Caco-2 (cell line): ENCODE results near the gene FHDC1. TPM values are rescaled to one million over a fixed set of nuclear protein-coding genes. Genes with fewer than 3 reads are reported as not detected.

Source experiments
- BruUV-seq: library from RNA; stranded (reverse); fragments of 400-500 nt; replicated peaks from 2 replicates; lab custom pipeline; 2021; lab: Mats Ljungman, UMichigan
- CTCF ChIA-PET: fragments of 300-600 bp; sonication (Branson Sonifier 250); formaldehyde crosslinking; loops from one replicate; lab custom pipeline; 2022; ENCODE audit warnings: antibody characterized with exemption; lab: Charles Lee
- POLR2A ChIA-PET: fragments of 300-600 bp; sonication (Branson Sonifier 250); formaldehyde crosslinking; loops from one replicate; lab custom pipeline; 2022; ENCODE audit warnings: antibody characterized with exemption; lab: Charles Lee
- DNase-seq, 2 experiments: peaks; one replicate each; pipeline versions ENCODE4 v3.0.0 to v3.0.0-alpha.2; 2020 to 2022
- H3K27me3 ChIP-seq: replicated peaks from 2 replicates; pipeline ENCODE4 v1.6.0; 2011; ENCODE audit warnings: low read length; ENCODE audit not compliant: control insufficient read depth, insufficient read depth
- H3K36me3 ChIP-seq: 2 replicates; pipeline ENCODE4 v1.5.1; 2011; ENCODE audit warnings: low read length; ENCODE audit not compliant: control insufficient read depth, insufficient read depth
- H3K4me1 ChIP-seq: fragments of 250-450 bp; sonication (Bioruptor Pico); 2 replicates; pipeline ENCODE4 v1.5.1; 2020; ENCODE audit warnings: mild to moderate bottlenecking
- H3K4me3 ChIP-seq: 2 replicates; pipeline ENCODE4 v1.5.1; 2011; ENCODE audit warnings: low read depth, mild to moderate bottlenecking, control low read depth, low read length
- H3K9me3 ChIP-seq: fragments of 250-450 bp; sonication (Bioruptor Pico); 2 replicates; pipeline ENCODE4 v1.5.1; 2020; ENCODE audit warnings: mild to moderate bottlenecking, moderate library complexity
- H3K27ac Mint-ChIP-seq: one replicate; pipeline ENCODE4 v1.8.0; 2022; ENCODE audit warnings: mixed read lengths; ENCODE audit not compliant: unreplicated experiment
- H3K27me3 Mint-ChIP-seq: one replicate; pipeline ENCODE4 v1.8.0; 2022; ENCODE audit warnings: mixed read lengths; ENCODE audit not compliant: insufficient read depth, unreplicated experiment
- H3K36me3 Mint-ChIP-seq: one replicate; pipeline ENCODE4 v1.8.0; 2022; ENCODE audit warnings: mild to moderate bottlenecking, mixed read lengths; ENCODE audit not compliant: insufficient read depth, unreplicated experiment
- H3K4me1 Mint-ChIP-seq: one replicate; pipeline ENCODE4 v1.8.0; 2022; ENCODE audit warnings: low read depth, mixed read lengths; ENCODE audit not compliant: unreplicated experiment
- H3K4me3 Mint-ChIP-seq: one replicate; pipeline ENCODE4 v1.8.0; 2022; ENCODE audit warnings: mild to moderate bottlenecking, moderate library complexity, mixed read lengths; ENCODE audit not compliant: unreplicated experiment
- H3K9me3 Mint-ChIP-seq: one replicate; pipeline ENCODE4 v1.8.0; 2022; ENCODE audit warnings: mixed read lengths; ENCODE audit not compliant: unreplicated experiment
- CTCF ChIP-seq, 2 experiments: fragments of 200-600 bp in 1 of 2; IDR thresholded peaks; 1 replicate in 1 of 2; 2 replicates in 1 of 2; pipeline versions ENCODE4 v1.5.1 to v1.8.0; 2011 to 2022; ENCODE audit warnings: antibody characterized with exemption in 1 of 2, control low read depth in 1 of 2, inconsistent platforms in 1 of 2, low read depth in 1 of 2, low read length in 1 of 2, mild to moderate bottlenecking in 1 of 2, moderate library complexity in 1 of 2; ENCODE audit not compliant: insufficient read depth in 1 of 2, severe bottlenecking in 1 of 2, unreplicated experiment in 1 of 2
- intact Hi-C: fragments of 100-400 bp; cut with micrococcal nuclease; formaldehyde crosslinking; loops from one replicate; pipeline ENCODE4 v1.10.0; 2022; ENCODE audit not compliant: unreplicated experiment
- total RNA-seq: library from RNA; stranded (reverse); gene quantifications from 2 replicates; pipeline ENCODE4 v1.2.3, GENCODE V29; 2022

FHDC1 gene
- total RNA-seq, 1 experiment from 2014 or later: 1.4 TPM

GRCh38 chr4:152981842-152982241 lies 45.7 kb downstream of the FHDC1 start:
- H3K4me1 Mint-ChIP-seq: no peaks in the 10 kb centered on the region
- H3K36me3 ChIP-seq: no peaks in the 10 kb centered on the region
- no peaks in the 10 kb centered on the region for H3K27me3 ChIP-seq
- intact Hi-C loops: no loop called here
- no peaks in the 10 kb centered on the region for H3K9me3 Mint-ChIP-seq
- no TSS peak for BruUV-seq
- CTCF ChIA-PET: no interaction called here
- DNase-seq: no peak
- no peaks in the 10 kb centered on the region for H3K27me3 Mint-ChIP-seq
- H3K4me1 ChIP-seq: no peaks in the 10 kb centered on the region
- no peak overlapping the region for H3K27ac Mint-ChIP-seq
- no peak overlapping the region for H3K4me3 Mint-ChIP-seq
- H3K4me3 ChIP-seq: no peak overlapping the region
- POLR2A ChIA-PET: no interaction called here
- H3K36me3 Mint-ChIP-seq: peaks cover 5% of the 10 kb centered on the region
- no peak for TF ChIP-seq CTCF (IDR thresholded peaks at IDR 0.05; ENCODE audit: insufficient read depth in 1 of 2, low read depth in 1 of 2, low read length in 1 of 2, severe bottlenecking in 1 of 2, unreplicated experiment in 1 of 2)
- no peaks in the 10 kb centered on the region for H3K9me3 ChIP-seq

GRCh38 chr4:152983221-152983620 lies 47.1 kb downstream of the FHDC1 start:
- Histone ChIP-seq H3K4me3 (no peak overlapping the region), H3K36me3 (no peaks in the 10 kb centered on the region), H3K9me3 (no peaks in the 10 kb centered on the region), H3K27me3 (no peaks in the 10 kb centered on the region), H3K4me1 (no peaks in the 10 kb centered on the region)
- no TSS peak for BruUV-seq
- intact Hi-C loops: no loop called here
- Mint-ChIP-seq H3K36me3 (peaks cover 2% of the 10 kb centered on the region), H3K4me3 (no peak overlapping the region), H3K9me3 (no peaks in the 10 kb centered on the region), H3K27me3 (no peaks in the 10 kb centered on the region), H3K4me1 (no peaks in the 10 kb centered on the region), H3K27ac (no peak overlapping the region)
- CTCF ChIA-PET: no interaction called here
- DNase-seq: peak in 1 of 2 experiments; percentile 20
- TF ChIP-seq CTCF (IDR thresholded peaks at IDR 0.05; ENCODE audit: insufficient read depth in 1 of 2, low read depth in 1 of 2, low read length in 1 of 2, severe bottlenecking in 1 of 2, unreplicated experiment in 1 of 2): no peak
- POLR2A ChIA-PET: no interaction called here

GRCh38 chr4:152983774-152984411 lies 47.8 kb downstream of the FHDC1 start:
- Histone ChIP-seq H3K27me3 (no peaks in the 10 kb centered on the region), H3K36me3 (no peaks in the 10 kb centered on the region), H3K4me3 (no peak overlapping the region), H3K4me1 (no peaks in the 10 kb centered on the region), H3K9me3 (no peaks in the 10 kb centered on the region)
- Mint-ChIP-seq H3K4me3 (no peak overlapping the region), H3K27me3 (no peaks in the 10 kb centered on the region), H3K9me3 (no peaks in the 10 kb centered on the region), H3K36me3 (no peaks in the 10 kb centered on the region), H3K27ac (no peak overlapping the region), H3K4me1 (no peaks in the 10 kb centered on the region)
- intact Hi-C loops: no loop called here
- no TSS peak for BruUV-seq
- POLR2A ChIA-PET: no interaction called here
- TF ChIP-seq CTCF (IDR thresholded peaks at IDR 0.05; ENCODE audit: insufficient read depth in 1 of 2, low read depth in 1 of 2, low read length in 1 of 2, severe bottlenecking in 1 of 2, unreplicated experiment in 1 of 2): no peak
- CTCF ChIA-PET: no interaction called here
- DNase-seq: no peak
